ENCODE results near the gene PGM3.

Gene PGM3

GRCh38 chr6:83183082-83183828 is 9.8 kb downstream of the PGM3 start:
- DNase-seq, result no peak

GRCh38 chr6:83182114-83182513 is 11.0 kb downstream of the PGM3 start:
- no peak for DNase-seq

GRCh38 chr6:83180426-83180950 is 12.6 kb downstream of the PGM3 start:
- DNase-seq, result no peak

- no peak for DNase-seq
Observed at GRCh38 chr6:83176246-83176645, 16.8 kb downstream of the PGM3 start.

GRCh38 chr6:83169511-83169910 is 23.6 kb downstream of the PGM3 start:
- DNase-seq, result no peak

- no peak for DNase-seq
Observed at GRCh38 chr6:83169106-83169505, 24.0 kb downstream of the PGM3 start.

- no peak for DNase-seq
Observed at GRCh38 chr6:83168556-83168955, 24.5 kb downstream of the PGM3 start.

- DNase-seq, result no peak
Observed at GRCh38 chr6:83167726-83168278, 25.3 kb downstream of the PGM3 start.

GRCh38 chr6:83160167-83160566 is 32.9 kb downstream of the PGM3 start:
- no peak for DNase-seq

- DNase-seq, result no peak
Observed at GRCh38 chr6:83155794-83156193, 37.3 kb downstream of the PGM3 start.

- no peak for DNase-seq
Observed at GRCh38 chr6:83153883-83154521, 39.1 kb downstream of the PGM3 start.

GRCh38 chr6:83152913-83153312 is 40.2 kb downstream of the PGM3 start:
- DNase-seq, result no peak

GRCh38 chr6:83151114-83151513 is 42.0 kb downstream of the PGM3 start:
- DNase-seq, result no peak

- DNase-seq, result no peak
Observed at GRCh38 chr6:83138758-83139157, 54.3 kb downstream of the PGM3 start.

- no peak for DNase-seq
Observed at GRCh38 chr6:83138118-83138722, 54.8 kb downstream of the PGM3 start.

- no peak for DNase-seq
Observed at GRCh38 chr6:83132121-83132520, 60.9 kb downstream of the PGM3 start.

GRCh38 chr6:83127976-83128375 is 65.1 kb downstream of the PGM3 start:
- no peak for DNase-seq

- no peak for DNase-seq
Observed at GRCh38 chr6:83127258-83127657, 65.8 kb downstream of the PGM3 start.

GRCh38 chr6:83126807-83127206 is 66.3 kb downstream of the PGM3 start:
- DNase-seq, result no peak

- no peak for DNase-seq
Observed at GRCh38 chr6:83126223-83126622, 66.8 kb downstream of the PGM3 start.

- DNase-seq, result no peak
Observed at GRCh38 chr6:83125425-83125824, 67.6 kb downstream of the PGM3 start.

GRCh38 chr6:83124553-83124952 is 68.5 kb downstream of the PGM3 start:
- DNase-seq, result no peak

- no peak for DNase-seq
Observed at GRCh38 chr6:83119742-83120300, 73.2 kb downstream of the PGM3 start.
